GM21423 (cell line): ENCODE measurements around the gene LIPH.
A peak's percentile ranks its signal among the peaks of the same experiment; 100 is the strongest.

Experiments
- ATAC-seq: cut with Tn5 transposase; IDR thresholded peaks from one replicate; pipeline ENCODE4 v1.9.1; 2021; ENCODE audit warnings: mild to moderate bottlenecking, moderate library complexity; ENCODE audit not compliant: unreplicated experiment

Gene LIPH

GRCh38 chr3:185549122-185549521 lies 3.3 kb downstream of the LIPH start:
- ATAC-seq, result no peak

GRCh38 chr3:185540695-185541094 lies 11.7 kb downstream of the LIPH start:
- ATAC-seq, result no peak

GRCh38 chr3:185539934-185540333 lies 12.5 kb downstream of the LIPH start:
- no peak for ATAC-seq

- peak; percentile 99 for ATAC-seq
These were observed 14.9 kb downstream of the LIPH start for GRCh38 chr3:185537369-185537970.

GRCh38 chr3:185534511-185534910 lies 17.9 kb downstream of the LIPH start:
- ATAC-seq, result no peak

- no peak for ATAC-seq
These were observed 19.5 kb downstream of the LIPH start for GRCh38 chr3:185532901-185533300.

- no peak for ATAC-seq
These were observed 21.5 kb downstream of the LIPH start for GRCh38 chr3:185530856-185531255.

GRCh38 chr3:185528532-185528931 lies 23.9 kb downstream of the LIPH start:
- no peak for ATAC-seq

GRCh38 chr3:185527364-185527763 lies 25.0 kb downstream of the LIPH start:
- ATAC-seq, result no peak

- no peak for ATAC-seq
These were observed 25.9 kb downstream of the LIPH start for GRCh38 chr3:185526349-185526951.

- no peak for ATAC-seq
These were observed 30.8 kb downstream of the LIPH start for GRCh38 chr3:185521349-185522138.

GRCh38 chr3:185519021-185519420 lies 33.4 kb downstream of the LIPH start:
- no peak for ATAC-seq

GRCh38 chr3:185517387-185518130 lies 34.8 kb downstream of the LIPH start:
- no peak for ATAC-seq

GRCh38 chr3:185511711-185512110 lies 40.7 kb downstream of the LIPH start:
- ATAC-seq, result no peak

- ATAC-seq, result no peak
These were observed 43.9 kb downstream of the LIPH start for GRCh38 chr3:185508335-185508991.

GRCh38 chr3:185507883-185508282 lies 44.5 kb downstream of the LIPH start:
- no peak for ATAC-seq

- ATAC-seq, result no peak
These were observed 47.8 kb downstream of the LIPH start for GRCh38 chr3:185504636-185505035.

GRCh38 chr3:185503521-185503920 lies 48.9 kb downstream of the LIPH start:
- ATAC-seq, result no peak

- no peak for ATAC-seq
These were observed 49.4 kb downstream of the LIPH start for GRCh38 chr3:185502987-185503386.

- peak; percentile 95 for ATAC-seq
These were observed 53.6 kb downstream of the LIPH start, which contains the start of gene TMEM41A for GRCh38 chr3:185498503-185499396. TSS of gene TMEM41A (minus strand) at chr3:185499035. CDS start at chr3:185498961, 74 bp downstream.
